Heart right ventricle (tissue), 16 donors: ENCODE measurements around the gene SFT2D2. TPM values are rescaled to one million over a fixed set of nuclear protein-coding genes. Genes with fewer than 3 reads are reported as not detected.

ENCODE experiments used
- ATAC-seq, 8 donors: fragments of 200-7000 bp; cut with Tn5 transposase; one replicate each; pipeline ENCODE4 v1.9.1; 2020; ENCODE audit warnings: mild to moderate bottlenecking in 8 of 8, moderate library complexity in 8 of 8, moderate number of reproducible peaks in 1 of 8
- DNase-seq, 2 donors: peaks; one replicate each; pipeline ENCODE4 v3.0.0-alpha.2; 2020
- H3K27ac ChIP-seq, 10 donors: fragments of 200-600 bp; sonication (generic) in 2 of 10; one replicate each; pipeline versions ENCODE4 v1.5.0 to v1.8.0; 2020 to 2022; ENCODE audit warnings: mild to moderate bottlenecking in 3 of 10
- H3K27me3 ChIP-seq, 7 donors: fragments of 200-600 bp; one replicate each; pipeline ENCODE4 v1.8.0; 2021 to 2022; ENCODE audit warnings: mild to moderate bottlenecking in 2 of 7
- H3K36me3 ChIP-seq, 9 donors: fragments of 200-600 bp; sonication (generic) in 1 of 9; one replicate each; pipeline versions ENCODE4 v1.5.0 to v1.8.0; 2020 to 2022; ENCODE audit warnings: mild to moderate bottlenecking in 2 of 9
- H3K4me1 ChIP-seq, 9 donors: fragments of 200-600 bp; sonication (generic) in 1 of 9; one replicate each; pipeline versions ENCODE4 v1.5.0 to v1.8.0; 2020 to 2022; ENCODE audit warnings: mild to moderate bottlenecking in 4 of 9
- H3K4me3 ChIP-seq, 10 donors: fragments of 200-600 bp; sonication (generic) in 2 of 10; one replicate each; pipeline versions ENCODE4 v1.5.0 to v1.8.0; 2020 to 2022; ENCODE audit warnings: mild to moderate bottlenecking in 7 of 10, moderate library complexity in 2 of 10
- H3K9me3 ChIP-seq, 11 donors: fragments of 200-600 bp in 10 of 11; sonication (generic) in 2 of 11; one replicate each; pipeline versions ENCODE4 v1.5.0 to v1.8.0; 2013 to 2022; ENCODE audit warnings: mild to moderate bottlenecking in 2 of 11, control low read depth in 1 of 11, moderate library complexity in 1 of 11
- CTCF ChIP-seq, 9 donors: fragments of 200-600 bp; sonication (generic) in 2 of 9; IDR thresholded peaks; one replicate each; pipeline versions ENCODE4 v1.5.0 to v1.8.0; 2021 to 2022; ENCODE audit warnings: antibody characterized with exemption in 9 of 9, mild to moderate bottlenecking in 5 of 9, moderate library complexity in 1 of 9
- WGBS, 2 donors: extraction: QIAGEN DNeasy Blood & Tissue Kit; methylation state at CpG; one replicate each; pipeline ENCODE4 v1.1.7; 2013; ENCODE audit warnings: inconsistent platforms in 1 of 2; 5-methylcytosine and 5-hydroxymethylcytosine counted together
- intact Hi-C, 10 donors: fragments of 100-400 bp; cut with DNase I; formaldehyde crosslinking; loops; one replicate each; pipeline versions ENCODE4 v1.11.1 to v1.14.2; 2022
- polyA plus RNA-seq, 2 donors: library from polyadenylated mRNA; stranded (reverse); fragments of 200-250 nt; gene quantifications; one replicate each; pipeline ENCODE4 v1.2.3, GENCODE V29; 2013
- total RNA-seq, 10 donors: library from RNA; stranded (reverse); fragmentation: NEBNext Ultra II Directional in 3 of 10; extraction: Animal tissue kit (Norgen Biotek cat#: 25700) in 3 of 10; gene quantifications; one replicate each; pipeline versions ENCODE4 v1.2.1 to v1.2.4, GENCODE V29; 2021 to 2023
- donor health status: Arrhythmogenic right ventricular cardiomyopathy.
- donor health status: ischemic (EF 13 %, LVEDD 7.1; RV severe dilation, severe dysfunction).
- donor health status: healthy with polysubstance abuse.
- donor health status: DM: no; HTN: yes; CAD: no.
- donor health status: DM: no; HTN: no; CAD: no.
- donor health status: ischemic (EF 25% LVEDD 6.9; RV normal size, moderate dysfunction).
- donor health status: ischemic (EF 25% LVEDD 5.7; RV mildly dilated, moderate dysfunction).
- donor health status: healthy.
- donor health status: DM: yes; HTN: yes; CAD: no.
- donor health status: Ischemic cardiomyopathy.
- donor health status: ischemic (EF 35%, LVEDD 5.7; RV mildly dilated, moderate dysfunction).
- donor health status: nonischemic (EF 11% LVEDD 7.7; RV severe dilation, severe dysfunction).
- donor health status: DM: yes; HTN: yes; CAD: no.
- donor health status: PGD.
- donor health status: ischemic (EF 29% LVEDD 5.4; RV normal size, mild dysfunction).
- donor health status: nonischemic (EF 23%, LVEDD 6.1; RV moderate dilation, normal function).

SFT2D2 gene
- total and polyA plus RNA-seq, 12 donors: 2.8 to 34.8 (median 15.9) TPM

GRCh38 chr1:168217664-168218063, 8.1 kb upstream of the SFT2D2 start:
- no peak for TF ChIP-seq CTCF (IDR thresholded peaks at IDR 0.05)
- WGBS, 2 donors: 91 to 93% methylated on average over 4 of the region's 4 CpGs
- Histone ChIP-seq H3K4me3 (no peak overlapping the region), H3K27me3 (peaks cover 0 to 6% (median 0%) of the 10 kb centered on the region in 7 donors), H3K4me1 (no peaks in the 10 kb centered on the region), H3K36me3 (no peaks in the 10 kb centered on the region), H3K9me3 (peaks cover 0 to 13% (median 6%) of the 10 kb centered on the region in 11 donors), H3K27ac (no peak overlapping the region)
- no peak for DNase-seq
- ATAC-seq: no peak
- intact Hi-C loops: no loop called here

- Histone ChIP-seq H3K27me3 (peaks cover 0 to 6% (median 0%) of the 10 kb centered on the region in 7 donors), H3K9me3 (peaks cover 0 to 8% (median 0%) of the 10 kb centered on the region in 11 donors), H3K4me1 (no peaks in the 10 kb centered on the region), H3K4me3 (no peak overlapping the region), H3K36me3 (no peaks in the 10 kb centered on the region), H3K27ac (no peak overlapping the region)
- WGBS, 2 donors: 88 to 94% methylated on average over 4 of the region's 4 CpGs
- intact Hi-C loops: no loop called here
- no peak for TF ChIP-seq CTCF (IDR thresholded peaks at IDR 0.05)
- DNase-seq: no peak
- no peak for ATAC-seq
Measured at GRCh38 chr1:168218658-168219057, 7.1 kb upstream of the SFT2D2 start.

DNA sequence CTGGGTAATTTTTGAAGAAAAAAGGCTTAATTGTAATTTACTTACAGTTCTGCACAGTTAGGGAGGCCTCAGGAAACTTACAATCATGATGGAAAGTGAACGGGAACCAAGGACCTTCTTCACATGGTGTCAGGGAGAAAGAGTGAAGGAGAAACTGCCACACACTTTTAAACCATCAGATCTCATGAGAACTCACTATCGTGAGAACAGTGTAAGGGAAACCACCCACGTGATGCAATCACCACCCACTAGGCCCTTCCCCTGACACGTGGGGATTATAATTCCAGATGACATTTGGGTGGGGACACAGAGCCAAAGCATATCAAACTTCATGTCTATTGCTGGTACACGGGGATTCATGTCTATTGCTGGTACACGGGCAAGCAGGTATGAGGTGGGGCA, 5.3 kb upstream of the SFT2D2 start:
- Histone ChIP-seq H3K27ac (no peak overlapping the region), H3K4me3 (no peak overlapping the region), H3K4me1 (peaks cover 0 to 8% (median 5%) of the 10 kb centered on the region in 9 donors), H3K36me3 (no peaks in the 10 kb centered on the region), H3K27me3 (peaks cover 0 to 6% (median 0%) of the 10 kb centered on the region in 7 donors), H3K9me3 (peaks cover 0 to 6% (median 0%) of the 10 kb centered on the region in 11 donors)
- intact Hi-C loops: no loop called here
- 54 to 61% methylated on average over 6 of the region's 6 CpGs for WGBS, 2 donors
- no peak for TF ChIP-seq CTCF (IDR thresholded peaks at IDR 0.05)
- DNase-seq (no peak), ATAC-seq (no peak)

DNA sequence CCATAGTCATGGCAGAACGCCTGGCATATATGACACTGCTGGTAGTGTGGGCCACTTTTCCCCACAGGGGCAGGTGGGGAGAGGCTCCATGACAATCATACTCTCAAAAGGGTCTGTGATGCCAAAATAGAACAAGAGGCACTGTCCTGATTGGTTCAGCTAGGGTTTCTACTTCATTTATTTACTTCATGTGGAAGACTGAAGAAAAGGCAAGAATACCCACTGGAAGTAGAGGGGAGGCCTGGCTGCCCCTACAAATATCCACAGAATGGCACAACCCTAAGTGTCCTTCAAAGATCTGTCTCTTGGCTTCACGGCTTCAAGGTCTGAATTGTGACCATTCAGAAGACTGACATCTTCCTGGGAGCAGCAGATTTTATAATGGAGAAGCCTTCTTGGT, 4.5 kb upstream of the SFT2D2 start:
- H3K27me3 ChIP-seq: peaks cover 0 to 6% (median 0%) of the 10 kb centered on the region in 7 donors
- intact Hi-C loops: no loop called here

More for the DNA sequence above, 4.5 kb upstream of the SFT2D2 start:
- H3K36me3 ChIP-seq: no peaks in the 10 kb centered on the region
- H3K4me3 ChIP-seq: no peak overlapping the region
- no peak overlapping the region for H3K27ac ChIP-seq
- peaks cover 0 to 9% (median 5%) of the 10 kb centered on the region in 9 donors for H3K4me1 ChIP-seq
- DNase-seq (no peak), ATAC-seq (no peak)
- WGBS, 2 donors: 80 to 92% methylated on average over 2 of the region's 2 CpGs
- H3K9me3 ChIP-seq: peaks cover 0 to 6% (median 0%) of the 10 kb centered on the region in 11 donors
- no peak for TF ChIP-seq CTCF (IDR thresholded peaks at IDR 0.05)
